ENCODE results near the gene PTPRD. TPM values are rescaled to one million over a fixed set of nuclear protein-coding genes. Genes with fewer than 3 reads are reported as not detected.

PTPRD gene
- total RNA-seq, 1 donor from 2014 or later, result 30.8 TPM

GRCh38 chr9:9973062-9973461 lies 639.7 kb downstream of the PTPRD start:
- intact Hi-C loops (cut with DNase I), result no loop called here
- no peak for ATAC-seq
- no peaks in the 10 kb centered on the region for H3K9me3 ChIP-seq
- H3K4me1 ChIP-seq, result no peaks in the 10 kb centered on the region
- no peak for DNase-seq
- no peaks in the 10 kb centered on the region for H3K27me3 ChIP-seq
- H3K27ac ChIP-seq, result no peak overlapping the region
- H3K36me3 ChIP-seq, result no peaks in the 10 kb centered on the region
- no peak overlapping the region for H3K4me3 ChIP-seq
- no peak for TF ChIP-seq CTCF (IDR thresholded peaks at IDR 0.05)

GRCh38 chr9:9970514-9970913 lies 642.3 kb downstream of the PTPRD start:
- intact Hi-C loops (cut with DNase I), result no loop called here
- H3K27ac ChIP-seq, result no peak overlapping the region
- H3K9me3 ChIP-seq, result no peaks in the 10 kb centered on the region
- H3K27me3 ChIP-seq, result no peaks in the 10 kb centered on the region
- no peaks in the 10 kb centered on the region for H3K4me1 ChIP-seq
- no peak overlapping the region for H3K4me3 ChIP-seq
- no peak for ATAC-seq
- no peaks in the 10 kb centered on the region for H3K36me3 ChIP-seq
- no peak for TF ChIP-seq CTCF (IDR thresholded peaks at IDR 0.05)
- DNase-seq, result no peak

GRCh38 chr9:9963841-9964240 lies 649.0 kb downstream of the PTPRD start:
- Histone ChIP-seq H3K4me3 (no peak overlapping the region), H3K27ac (no peak overlapping the region), H3K4me1 (no peaks in the 10 kb centered on the region), H3K36me3 (no peaks in the 10 kb centered on the region), H3K9me3 (no peaks in the 10 kb centered on the region), H3K27me3 (no peaks in the 10 kb centered on the region)
- DNase-seq, result no peak
- no peak for ATAC-seq
- intact Hi-C loops (cut with DNase I), result no loop called here
- TF ChIP-seq CTCF (IDR thresholded peaks at IDR 0.05), result no peak

- no peak for ATAC-seq
- H3K27ac ChIP-seq, result no peak overlapping the region
- intact Hi-C loops (cut with DNase I), result no loop called here
- H3K9me3 ChIP-seq, result no peaks in the 10 kb centered on the region
- H3K4me3 ChIP-seq, result no peak overlapping the region
- H3K4me1 ChIP-seq, result no peaks in the 10 kb centered on the region
- no peaks in the 10 kb centered on the region for H3K36me3 ChIP-seq
- H3K27me3 ChIP-seq, result no peaks in the 10 kb centered on the region
- DNase-seq, result no peak
- no peak for TF ChIP-seq CTCF (IDR thresholded peaks at IDR 0.05)
Measured at GRCh38 chr9:9961934-9962333, 650.9 kb downstream of the PTPRD start.

- Histone ChIP-seq H3K36me3 (no peaks in the 10 kb centered on the region), H3K27me3 (no peaks in the 10 kb centered on the region), H3K9me3 (no peaks in the 10 kb centered on the region), H3K4me1 (no peaks in the 10 kb centered on the region), H3K4me3 (no peak overlapping the region), H3K27ac (no peak overlapping the region)
- DNase-seq, result no peak
- ATAC-seq, result no peak
- TF ChIP-seq CTCF (IDR thresholded peaks at IDR 0.05), result no peak
- intact Hi-C loops (cut with DNase I), result no loop called here
Measured at GRCh38 chr9:9961487-9961886, 651.3 kb downstream of the PTPRD start.

- TF ChIP-seq CTCF (IDR thresholded peaks at IDR 0.05), result no peak
- Histone ChIP-seq H3K4me3 (no peak overlapping the region), H3K9me3 (no peaks in the 10 kb centered on the region), H3K27ac (no peak overlapping the region), H3K27me3 (no peaks in the 10 kb centered on the region), H3K36me3 (no peaks in the 10 kb centered on the region), H3K4me1 (no peaks in the 10 kb centered on the region)
- intact Hi-C loops (cut with DNase I), result no loop called here
- ATAC-seq (no peak), DNase-seq (no peak)
Measured at GRCh38 chr9:9951556-9952160, 661.1 kb downstream of the PTPRD start.
